H1 (cell line): Measurements from ENCODE around the gene CCDC159. TPM values are rescaled to one million over a fixed set of nuclear protein-coding genes. Genes with fewer than 3 reads are reported as not detected.

Experiments
- CTCF ChIA-PET: fragments of 300-600 bp; sonication (Branson Sonifier 250); formaldehyde crosslinking; loops from one replicate; lab custom pipeline; 2021; ENCODE audit not compliant: partially characterized antibody; lab: Charles Lee
- POLR2A ChIA-PET: fragments of 300-600 bp; sonication (Branson Sonifier 250); formaldehyde crosslinking; loops from one replicate; lab custom pipeline; 2021; ENCODE audit warnings: inconsistent platforms; ENCODE audit not compliant: partially characterized antibody; lab: Charles Lee
- DNase-seq, 2 experiments: peaks; one replicate each; pipeline versions ENCODE4 v3.0.0 to v3.0.0-alpha.2; 2010 to 2022; ENCODE audit warnings: low spot score in 2 of 2, low read depth in 1 of 2, mixed read lengths in 1 of 2
- FAIRE-seq: peaks from 2 replicates; lab custom pipeline; 2011; peaks lifted over from hg19 to GRCh38; lab: Jason Lieb, UNC
- H2AFZ ChIP-seq: 2 replicates; pipeline ENCODE4 v1.8.1; 2012; ENCODE audit warnings: low read length, inconsistent platforms
- H2AK5ac ChIP-seq: 2 replicates; pipeline ENCODE4 v1.6.1; 2013; ENCODE audit warnings: low read depth, low read length
- H2BK120ac ChIP-seq: replicated peaks from 2 replicates; pipeline ENCODE3; 2013; ENCODE audit warnings: low read depth, low read length, inconsistent platforms
- H2BK12ac ChIP-seq: 2 replicates; pipeline ENCODE4 v1.6.1; 2013; ENCODE audit warnings: low read depth, low read length
- H2BK15ac ChIP-seq: 2 replicates; pipeline ENCODE4 v1.6.1; 2013; ENCODE audit warnings: low read length
- H2BK20ac ChIP-seq: 2 replicates; pipeline ENCODE4 v1.6.1; 2013; ENCODE audit warnings: low read length
- H2BK5ac ChIP-seq: 2 replicates; pipeline ENCODE4 v1.6.1; 2013; ENCODE audit warnings: low read depth, low read length
- H3K14ac ChIP-seq: 2 replicates; pipeline ENCODE4 v1.6.1; 2013; ENCODE audit warnings: inconsistent platforms; ENCODE audit not compliant: insufficient read length
- H3K18ac ChIP-seq: 2 replicates; pipeline ENCODE4 v1.6.1; 2013; ENCODE audit warnings: low read length; ENCODE audit errors: extremely low read depth
- H3K23ac ChIP-seq: 2 replicates; pipeline ENCODE4 v1.6.1; 2013; ENCODE audit warnings: inconsistent platforms; ENCODE audit not compliant: insufficient read length
- H3K23me2 ChIP-seq: 2 replicates; pipeline ENCODE4 v1.6.1; 2013; ENCODE audit warnings: low read depth, low read length
- H3K27ac ChIP-seq: 2 replicates; pipeline ENCODE4 v1.6.1; 2011; ENCODE audit warnings: low read depth, low read length, inconsistent platforms
- H3K27me3 ChIP-seq, 4 experiments: replicated peaks in 1 of 4; 1 replicate in 1 of 4; 2 replicates in 3 of 4; pipeline versions ENCODE4 v1.6.1 to v1.8.1; 2011 to 2013; ENCODE audit warnings: low read length in 3 of 4, mild to moderate bottlenecking in 3 of 4, inconsistent platforms in 2 of 4, mixed read lengths in 2 of 4, moderate library complexity in 1 of 4; ENCODE audit not compliant: control insufficient read depth in 3 of 4, insufficient read depth in 3 of 4; ENCODE audit errors: extremely low read depth in 1 of 4
- H3K36me3 ChIP-seq, 4 experiments: 2 replicates each; pipeline versions ENCODE4 v1.6.1 to v1.8.1; 2011 to 2013; ENCODE audit warnings: mild to moderate bottlenecking in 4 of 4, low read length in 3 of 4, moderate library complexity in 2 of 4, control low read depth in 1 of 4, inconsistent platforms in 1 of 4; ENCODE audit not compliant: insufficient read depth in 4 of 4, control insufficient read depth in 2 of 4
- H3K4ac ChIP-seq: replicated peaks from 2 replicates; pipeline ENCODE3; 2013; ENCODE audit warnings: low read length, low read depth, mixed read lengths, inconsistent platforms; ENCODE audit not compliant: insufficient read length
- H3K4me1 ChIP-seq, 4 experiments: replicated peaks in 1 of 4; 1 replicate in 1 of 4; 2 replicates in 3 of 4; pipeline versions ENCODE4 v1.6.1 to v1.8.1; 2011 to 2013; ENCODE audit warnings: low read length in 3 of 4, inconsistent platforms in 2 of 4, mixed read lengths in 1 of 4; ENCODE audit not compliant: insufficient read depth in 4 of 4, control insufficient read depth in 3 of 4
- H3K4me2 ChIP-seq, 2 experiments: 2 replicates each; pipeline versions ENCODE4 v1.6.1 to v1.8.1; 2011 to 2013; ENCODE audit warnings: low read depth in 2 of 2, low read length in 2 of 2, control low read depth in 1 of 2, inconsistent platforms in 1 of 2, mild to moderate bottlenecking in 1 of 2; ENCODE audit not compliant: insufficient read depth in 1 of 2
- H3K4me3 ChIP-seq, 4 experiments: fragments of 200-600, 300-600 bp in 1 of 4; sonication (generic), shearing (Covaris generic), sonication (Bioruptor Twin) in 1 of 4; 2 replicates each; pipeline versions ENCODE4 v1.5.1 to v1.8.1; 2011 to 2016; ENCODE audit warnings: low read length in 4 of 4, low read depth in 3 of 4, control low read depth in 2 of 4, inconsistent platforms in 2 of 4, mild to moderate bottlenecking in 2 of 4, mixed read lengths in 1 of 4, moderate library complexity in 1 of 4; ENCODE audit not compliant: insufficient read depth in 2 of 4; ENCODE audit errors: extremely low read depth in 1 of 4
- H3K56ac ChIP-seq: replicated peaks from 2 replicates; pipeline ENCODE3; 2013; ENCODE audit warnings: low read depth, mild to moderate bottlenecking, mixed read lengths, low read length, inconsistent platforms; ENCODE audit not compliant: insufficient read length
- H3K79me1 ChIP-seq: 2 replicates; pipeline ENCODE4 v1.6.1; 2013; ENCODE audit warnings: low read depth, low read length, control low read depth
- H3K79me2 ChIP-seq, 2 experiments: 2 replicates each; pipeline versions ENCODE4 v1.6.1 to v1.8.1; 2012 to 2013; ENCODE audit warnings: low read length in 2 of 2, mild to moderate bottlenecking in 2 of 2, inconsistent platforms in 1 of 2; ENCODE audit not compliant: insufficient read depth in 2 of 2, control insufficient read depth in 1 of 2
- H3K9ac ChIP-seq, 4 experiments: replicated peaks in 1 of 4; 1 replicate in 1 of 4; 2 replicates in 3 of 4; pipeline versions ENCODE4 v1.6.1 to v1.8.1; 2011 to 2013; ENCODE audit warnings: low read depth in 3 of 4, low read length in 3 of 4, control low read depth in 2 of 4, mild to moderate bottlenecking in 2 of 4, moderate library complexity in 2 of 4, inconsistent platforms in 1 of 4; ENCODE audit errors: extremely low read depth in 1 of 4
- H3K9me3 ChIP-seq, 2 experiments: 2 replicates each; pipeline versions ENCODE4 v1.6.1 to v1.8.1; 2012 to 2013; ENCODE audit warnings: mild to moderate bottlenecking in 2 of 2, moderate library complexity in 2 of 2, control low read depth in 1 of 2, inconsistent platforms in 1 of 2, low read depth in 1 of 2, low read length in 1 of 2, mixed read lengths in 1 of 2; ENCODE audit not compliant: insufficient read depth in 2 of 2
- H4K20me1 ChIP-seq, 2 experiments: replicated peaks in 1 of 2; 2 replicates each; pipeline versions ENCODE3 to v1.8.1; 2011 to 2013; ENCODE audit warnings: inconsistent platforms in 2 of 2, low read length in 2 of 2, mild to moderate bottlenecking in 1 of 2; ENCODE audit not compliant: insufficient read depth in 2 of 2, control insufficient read depth in 1 of 2
- H4K5ac ChIP-seq: 2 replicates; pipeline ENCODE4 v1.6.1; 2013; ENCODE audit warnings: low read length, low read depth, mixed read lengths, inconsistent platforms; ENCODE audit not compliant: insufficient read length
- H4K8ac ChIP-seq: 2 replicates; pipeline ENCODE4 v1.8.0; 2013; ENCODE audit warnings: mild to moderate bottlenecking, moderate library complexity, low read length, inconsistent platforms; ENCODE audit not compliant: insufficient read depth; ENCODE audit errors: extremely low read depth
- H4K91ac ChIP-seq: replicated peaks from 2 replicates; pipeline ENCODE3; 2013; ENCODE audit warnings: low read length, mixed read lengths, inconsistent platforms; ENCODE audit not compliant: insufficient read length
- CBX5 ChIP-seq: fragments of 300-800, 300-1000 bp; sonication (generic); IDR thresholded peaks from 2 replicates; pipeline ENCODE4 v1.7.1; 2016; ENCODE audit warnings: antibody characterized with exemption, low read length, low read depth
- CREB1 ChIP-seq: IDR thresholded peaks from 2 replicates; pipeline ENCODE4 v1.6.1; 2012; ENCODE audit warnings: inconsistent platforms
- FOSL1 ChIP-seq: IDR thresholded peaks from 2 replicates; pipeline ENCODE4 v1.6.1; 2011; ENCODE audit warnings: mild to moderate bottlenecking, low read depth, low read length, moderate library complexity; ENCODE audit not compliant: insufficient read depth
- KDM4A ChIP-seq: IDR thresholded peaks from one replicate; pipeline ENCODE4 v1.7.1; 2012; ENCODE audit warnings: low read depth, mild to moderate bottlenecking, moderate library complexity, low read length, inconsistent platforms; ENCODE audit not compliant: severe bottlenecking
- POLR2A ChIP-seq, 2 experiments: IDR thresholded peaks; 1 replicate in 1 of 2; 2 replicates in 1 of 2; pipeline ENCODE4 v1.6.1; 2011; ENCODE audit warnings: low read depth in 2 of 2, low read length in 2 of 2, mild to moderate bottlenecking in 2 of 2; ENCODE audit errors: control extremely low read depth in 1 of 2
- POLR2AphosphoS5 ChIP-seq: IDR thresholded peaks from 2 replicates; pipeline ENCODE4 v1.6.1; 2011; ENCODE audit warnings: low read depth, low read length
- TAF1 ChIP-seq: IDR thresholded peaks from 2 replicates; pipeline ENCODE4 v1.6.1; 2011; ENCODE audit warnings: mild to moderate bottlenecking, low read depth, low read length
- TEAD4 ChIP-seq: IDR thresholded peaks from 2 replicates; pipeline ENCODE4 v1.6.1; 2012; ENCODE audit warnings: low read depth, low read length, inconsistent platforms, mixed read lengths
- WGBS, 2 experiments: shearing (Covaris generic) in 1 of 2; methylation state at CpG; one replicate each; pipeline versions ENCODE4 v1.1.6 to v1.1.7; 2013 to 2015; ENCODE audit warnings: low lambda C conversion rate in 2 of 2, mixed read lengths in 2 of 2, inconsistent platforms in 1 of 2, low coverage in 1 of 2, missing lambda C conversion rate in 1 of 2; ENCODE audit not compliant: insufficient replicate concordance in 2 of 2, insufficient coverage in 1 of 2, insufficient read length in 1 of 2; ENCODE audit errors: extremely low coverage in 1 of 2, missing lambda C conversion rate in 1 of 2; 5-methylcytosine and 5-hydroxymethylcytosine counted together
- polyA plus RNA-seq, 7 experiments: library from polyadenylated mRNA; depleted of rRNA in 3 of 7; stranded (reverse) in 5 of 7; unstranded in 2 of 7; fragments of >200 nt in 5 of 7; fragments of 200-250 nt in 2 of 7; gene quantifications; 1 replicate in 5 of 7; 2 replicates in 1 of 7; 4 replicates in 1 of 7; pipeline versions ENCODE4 v1.2.1 to v1.2.3, GENCODE V29; 2011 to 2013; ENCODE audit warnings: missing spikeins in 2 of 7, mixed read lengths in 2 of 7
- total RNA-seq: library from RNA; stranded (reverse); fragmentation: NEBNext Ultra II Directional; extraction: Animal tissue kit (Norgen Biotek cat#: 25700); gene quantifications from 2 replicates; pipeline ENCODE4 v1.2.1, GENCODE V29; 2021

The CCDC159 gene
- total and polyA plus RNA-seq, 2 of the 8 experiments (the other 6 are each of a cell fraction or from before 2014, with no cell fraction given) = 4.0 to 5.4 TPM

- Histone ChIP-seq H3K27ac (no peak overlapping the region), H2BK12ac (no peak overlapping the region), H4K5ac (no peak overlapping the region), H3K56ac (no peak overlapping the region), H4K20me1 (peaks cover 0 to 3% of the 10 kb centered on the region in 2 experiments), H4K91ac (no peak overlapping the region), H3K23ac (no peak overlapping the region), H2BK5ac (no peak overlapping the region), H2AK5ac (no peak overlapping the region), H3K4ac (no peak overlapping the region), H3K18ac (no peak overlapping the region)
- FAIRE-seq = no peak
- WGBS, 2 experiments = 91% methylated on average over 2 of the region's 2 CpGs; no CpG with 5 or more reads in 1 of the 2 experiments
- POLR2A ChIA-PET = interaction anchor here (0.8 to 1.0 kb wide), 5 partner anchors 10 to 228 kb away, joined by 3 to 4 read pairs (median 3); no protein-coding TSS in a partner anchor
- TF ChIP-seq CREB1 = no peak
- TF ChIP-seq POLR2AphosphoS5 = no peak
- no peak for TF ChIP-seq POLR2A (IDR thresholded peaks at IDR 0.05; ENCODE audit: control extremely low read depth in 1 of 2, low read depth in 2 of 2, low read length in 2 of 2)
- TF ChIP-seq TEAD4 = no peak
- no peak for TF ChIP-seq CBX5
- no peak for TF ChIP-seq FOSL1
- TF ChIP-seq KDM4A = no peak
- no peak for TF ChIP-seq TAF1
- TF ChIP-seq, all 59 proteins: peak for 0
- no peak for DNase-seq
- Histone ChIP-seq H2BK120ac (no peak overlapping the region), H3K4me2 (no peak overlapping the region), H3K27me3 (no peaks in the 10 kb centered on the region), H2AFZ (no peak overlapping the region), H3K9ac (no peak overlapping the region), H4K8ac (no peak overlapping the region), H3K79me1 (no peaks in the 10 kb centered on the region), H3K36me3 (peaks cover 0 to 3% (median 0%) of the 10 kb centered on the region in 4 experiments; a peak in 1 of 8 replicates), H2BK15ac (no peak overlapping the region), H3K14ac (no peak overlapping the region), H2BK20ac (no peak overlapping the region), H3K79me2 (no peaks in the 10 kb centered on the region), H3K4me3 (no peak overlapping the region), H3K4me1 (peaks cover 0 to 8% (median 7%) of the 10 kb centered on the region in 4 experiments; a peak in 6 of 7 replicates), H3K9me3 (no peaks in the 10 kb centered on the region), H3K23me2 (peaks cover 6% of the 10 kb centered on the region)
- CTCF ChIA-PET = interaction anchor here (0.6 to 7.0 kb wide), 3 partner anchors 10 to 51 kb away, joined by 3 to 49 read pairs (median 12); partner anchors contain the start of gene EPOR
These were observed 24.4 kb downstream of the CCDC159 start for GRCh38 chr19:11370744-11371143.
